CD4-positive, alpha-beta T cell (primary cell): ENCODE results near the gene NSL1. TPM values are rescaled to one million over a fixed set of nuclear protein-coding genes. Genes with fewer than 3 reads are reported as not detected.

Source experiments
- ATAC-seq: fragments of 200-7000 bp; cut with Tn5 transposase; one replicate; pipeline ENCODE4 v1.10.0; 2022; ENCODE audit warnings: mild to moderate bottlenecking; ENCODE audit not compliant: poor library complexity
- CTCF ChIA-PET: fragments of 350-600 bp; sonication (Branson Sonifier 250); formaldehyde crosslinking; loops from one replicate; lab custom pipeline; 2021; ENCODE audit warnings: antibody characterized with exemption, inconsistent platforms; lab: Charles Lee
- POLR2A ChIA-PET: fragments of 350-600 bp; sonication (Branson Sonifier 250); formaldehyde crosslinking; loops from one replicate; lab custom pipeline; 2021; ENCODE audit warnings: antibody characterized with exemption, inconsistent platforms; lab: Charles Lee
- DNase-seq, 14 experiments: peaks; one replicate each; pipeline ENCODE4 v3.0.0-alpha.2; 2013 to 2020; ENCODE audit warnings: mixed read lengths in 2 of 14
- H3K27ac ChIP-seq, 2 donors: one replicate each; pipeline versions ENCODE4 v1.5.1 to v1.7.0; 2013; ENCODE audit warnings: low read length in 2 of 2, low read depth in 1 of 2, mild to moderate bottlenecking in 1 of 2
- H3K27me3 ChIP-seq, 2 experiments: 1 replicate in 1 of 2; 2 replicates in 1 of 2; pipeline versions ENCODE4 v1.6.1 to v1.7.0; 2013; ENCODE audit warnings: low read length in 2 of 2, control low read depth in 1 of 2, mild to moderate bottlenecking in 1 of 2, moderate library complexity in 1 of 2; ENCODE audit not compliant: insufficient read depth in 2 of 2, control insufficient read depth in 1 of 2
- H3K36me3 ChIP-seq: one replicate; pipeline ENCODE4 v1.6.1; 2013; ENCODE audit warnings: low read length, control low read depth; ENCODE audit not compliant: insufficient read depth
- H3K4me1 ChIP-seq: one replicate; pipeline ENCODE4 v1.6.1; 2013; ENCODE audit warnings: low read length, control low read depth; ENCODE audit not compliant: insufficient read depth
- H3K4me3 ChIP-seq: one replicate; pipeline ENCODE4 v1.5.1; 2013; ENCODE audit warnings: mild to moderate bottlenecking, low read length, moderate library complexity
- H3K9me3 ChIP-seq, 2 experiments: 1 replicate in 1 of 2; 2 replicates in 1 of 2; pipeline versions ENCODE4 v1.6.1 to v1.7.0; 2013; ENCODE audit warnings: low read length in 2 of 2, mild to moderate bottlenecking in 2 of 2, control low read depth in 1 of 2, moderate library complexity in 1 of 2; ENCODE audit not compliant: control insufficient read depth in 1 of 2, insufficient read depth in 1 of 2
- H3K27ac Mint-ChIP-seq: one replicate; pipeline ENCODE4 v1.8.0; 2020; ENCODE audit warnings: mixed read lengths
- H3K27me3 Mint-ChIP-seq: one replicate; pipeline ENCODE4 v1.8.0; 2021; ENCODE audit warnings: mixed read lengths
- H3K36me3 Mint-ChIP-seq: one replicate; pipeline ENCODE4 v1.8.0; 2021; ENCODE audit warnings: low read depth, mixed read lengths
- H3K4me1 Mint-ChIP-seq: one replicate; pipeline ENCODE4 v1.8.0; 2021; ENCODE audit warnings: low read depth, mixed read lengths
- H3K4me3 Mint-ChIP-seq: one replicate; pipeline ENCODE4 v1.8.0; 2020; ENCODE audit warnings: mild to moderate bottlenecking, mixed read lengths
- H3K9me3 Mint-ChIP-seq: one replicate; pipeline ENCODE4 v1.8.0; 2020; ENCODE audit warnings: mixed read lengths
- CTCF ChIP-seq: fragments of 200-600 bp; IDR thresholded peaks from one replicate; pipeline ENCODE4 v1.8.0; 2022; ENCODE audit warnings: antibody characterized with exemption, mild to moderate bottlenecking
- intact Hi-C, 2 experiments: fragments of 100-400 bp; cut with DNase I in 1 of 2; cut with micrococcal nuclease in 1 of 2; formaldehyde crosslinking; loops; one replicate each; pipeline versions ENCODE4 v1.15.1 to v1.9.0; 2023 to 2025; cut with DNase I, micrococcal nuclease
- total RNA-seq, 174 experiments: library from RNA in 2 of 174; stranded (reverse) in 2 of 174; gene quantifications; one replicate each; pipeline ENCODE4 v1.2.3 and lab custom pipeline; 2021 to 2026

Gene NSL1
- total RNA-seq, 2 experiments from 2014 or later, result 14.1 to 15.7 TPM

- no peak for ATAC-seq
- ChIA-PET POLR2A (interaction anchor here (1.7 kb wide), 2 partner anchors 10 to 89 kb away, joined by 4 to 7 read pairs; partner anchors contain the start of genes NSL1 and TATDN3), CTCF (interaction anchor here (1.5 to 2.7 kb wide), 2 partner anchors 37 to 52 kb away, joined by 3 to 10 read pairs; no protein-coding TSS in a partner anchor)
- H3K27ac ChIP-seq, result no peak overlapping the region
- Mint-ChIP-seq H3K36me3 (no peaks in the 10 kb centered on the region), H3K27me3 (no peaks in the 10 kb centered on the region), H3K4me3 (no peak overlapping the region), H3K9me3 (no peaks in the 10 kb centered on the region), H3K4me1 (peaks cover 41% of the 10 kb centered on the region), H3K27ac (no peak overlapping the region)
- H3K27me3 ChIP-seq, result no peaks in the 10 kb centered on the region
- no peak for TF ChIP-seq CTCF
- peaks cover 30% of the 10 kb centered on the region for H3K4me1 ChIP-seq
- DNase-seq, result peak in 2 of 14 experiments; percentile 32
- intact Hi-C loops, result loop anchor here (5.0 to 10.0 kb wide), 3 partner anchors 35 to 83 kb away; no protein-coding TSS in a partner anchor
- no peaks in the 10 kb centered on the region for H3K9me3 ChIP-seq
- no peaks in the 10 kb centered on the region for H3K36me3 ChIP-seq
- H3K4me3 ChIP-seq, result no peak overlapping the region
Observed at GRCh38 chr1:212701910-212702309, 89.7 kb downstream of the NSL1 start.

GRCh38 chr1:212700892-212701819 is 90.4 kb downstream of the NSL1 start:
- Histone ChIP-seq H3K27me3 (no peaks in the 10 kb centered on the region), H3K9me3 (no peaks in the 10 kb centered on the region), H3K4me3 (peak overlapping the region; percentile 72), H3K36me3 (no peaks in the 10 kb centered on the region), H3K4me1 (peaks cover 34% of the 10 kb centered on the region), H3K27ac (peak overlapping the region in 1 of 2 donors; percentile 14)
- intact Hi-C loops, result loop anchor here (5.0 to 10.0 kb wide), 3 partner anchors 36 to 84 kb away; no protein-coding TSS in a partner anchor
- DNase-seq (peak in 6 of 14 experiments; percentile 1 to 57 (median 24)), ATAC-seq (peak; percentile 16)
- Mint-ChIP-seq H3K4me3 (peak overlapping the region; percentile 87), H3K4me1 (peaks cover 46% of the 10 kb centered on the region), H3K27me3 (no peaks in the 10 kb centered on the region), H3K9me3 (no peaks in the 10 kb centered on the region), H3K27ac (peak overlapping the region; percentile 80), H3K36me3 (no peaks in the 10 kb centered on the region)
- no peak for TF ChIP-seq CTCF
- POLR2A ChIA-PET, result interaction anchor here (0.7 to 1.7 kb wide), 5 partner anchors 10 to 142 kb away, joined by 3 to 7 read pairs (median 4); partner anchors contain the start of genes NSL1 and TATDN3
- CTCF ChIA-PET, result interaction anchor here (0.6 to 2.7 kb wide), 3 partner anchors 36 to 1370 kb away, joined by 3 to 10 read pairs (median 3); no protein-coding TSS in a partner anchor

- Histone ChIP-seq H3K27me3 (no peaks in the 10 kb centered on the region), H3K4me3 (peak overlapping the region; percentile 72), H3K4me1 (peaks cover 34% of the 10 kb centered on the region), H3K36me3 (no peaks in the 10 kb centered on the region), H3K27ac (peak overlapping the region; percentile 15 to 46), H3K9me3 (no peaks in the 10 kb centered on the region)
- peak in 13 of 14 experiments; percentile 9 to 80 (median 23) for DNase-seq
- Mint-ChIP-seq H3K4me1 (peaks cover 50% of the 10 kb centered on the region), H3K27ac (peak overlapping the region; percentile 80), H3K36me3 (no peaks in the 10 kb centered on the region), H3K27me3 (no peaks in the 10 kb centered on the region), H3K4me3 (peak overlapping the region; percentile 87), H3K9me3 (no peaks in the 10 kb centered on the region)
- intact Hi-C loops, result loop anchor here (5.0 to 10.0 kb wide), 3 partner anchors 37 to 84 kb away; no protein-coding TSS in a partner anchor
- peak; percentile 49 for ATAC-seq
- CTCF ChIA-PET, result interaction anchor here (0.6 to 2.7 kb wide), 3 partner anchors 36 to 1369 kb away, joined by 3 to 10 read pairs (median 3); no protein-coding TSS in a partner anchor
- TF ChIP-seq CTCF, result no peak
- POLR2A ChIA-PET, result interaction anchor here (0.7 to 1.7 kb wide), 5 partner anchors 11 to 142 kb away, joined by 3 to 7 read pairs (median 4); partner anchors contain the start of genes NSL1 and TATDN3
Observed at GRCh38 chr1:212700223-212700891, 91.2 kb downstream of the NSL1 start.
